Endothelial cell (in vitro differentiated cells): ENCODE measurements around the gene NEDD4L. TPM values are rescaled to one million over a fixed set of nuclear protein-coding genes. Genes with fewer than 3 reads are reported as not detected.

Experiments used
- DNase-seq: peaks from one replicate; pipeline ENCODE4 v3.0.0; 2021; ENCODE audit warnings: low spot score
- H3K27ac Mint-ChIP-seq: one replicate; pipeline ENCODE4 v1.8.0; 2021; ENCODE audit warnings: mixed read lengths, inconsistent platforms; ENCODE audit not compliant: unreplicated experiment
- H3K27me3 Mint-ChIP-seq: one replicate; pipeline ENCODE4 v1.8.0; 2021; ENCODE audit warnings: mild to moderate bottlenecking, moderate library complexity, mixed read lengths, inconsistent platforms; ENCODE audit not compliant: unreplicated experiment
- H3K36me3 Mint-ChIP-seq: one replicate; pipeline ENCODE4 v1.8.0; 2021; ENCODE audit warnings: mild to moderate bottlenecking, low read depth, mixed read lengths, inconsistent platforms; ENCODE audit not compliant: unreplicated experiment
- H3K4me1 Mint-ChIP-seq: one replicate; pipeline ENCODE4 v1.8.0; 2021; ENCODE audit warnings: mild to moderate bottlenecking, mixed read lengths, inconsistent platforms; ENCODE audit not compliant: unreplicated experiment
- H3K4me3 Mint-ChIP-seq: one replicate; pipeline ENCODE4 v1.8.0; 2021; ENCODE audit warnings: mild to moderate bottlenecking, mixed read lengths, inconsistent platforms; ENCODE audit not compliant: unreplicated experiment
- H3K9me3 Mint-ChIP-seq: one replicate; pipeline ENCODE4 v1.8.0; 2021; ENCODE audit warnings: mixed read lengths, inconsistent platforms; ENCODE audit not compliant: unreplicated experiment
- CTCF ChIP-seq: fragments of 200-600 bp; sonication (generic); IDR thresholded peaks from one replicate; pipeline ENCODE4 v1.5.0; 2021; ENCODE audit warnings: antibody characterized with exemption; ENCODE audit not compliant: unreplicated experiment
- total RNA-seq: library from RNA; stranded (reverse); fragmentation: NEBNext Ultra II Directional; extraction: Animal tissue kit (Norgen Biotek cat#: 25700); gene quantifications from one replicate; pipeline ENCODE4 v1.2.1, GENCODE V29; 2021; ENCODE audit not compliant: unreplicated experiment

The NEDD4L gene
- total RNA-seq, 1 donor from 2014 or later = 42.8 TPM

GRCh38 chr18:58239879-58240278 lies 195.9 kb downstream of the NEDD4L start:
- Mint-ChIP-seq H3K27ac (no peak overlapping the region), H3K27me3 (no peaks in the 10 kb centered on the region), H3K9me3 (no peaks in the 10 kb centered on the region), H3K4me1 (peaks cover 12% of the 10 kb centered on the region), H3K36me3 (no peaks in the 10 kb centered on the region), H3K4me3 (no peak overlapping the region)
- no peak for TF ChIP-seq CTCF
- DNase-seq = no peak

GRCh38 chr18:58241026-58241679 lies 197.1 kb downstream of the NEDD4L start:
- TF ChIP-seq CTCF = no peak
- peaks cover 8% of the 10 kb centered on the region for H3K4me1 Mint-ChIP-seq
- H3K27ac Mint-ChIP-seq = no peak overlapping the region
- H3K9me3 Mint-ChIP-seq = no peaks in the 10 kb centered on the region
- no peaks in the 10 kb centered on the region for H3K36me3 Mint-ChIP-seq
- no peak overlapping the region for H3K4me3 Mint-ChIP-seq
- no peak for DNase-seq
- H3K27me3 Mint-ChIP-seq = no peaks in the 10 kb centered on the region

- Mint-ChIP-seq H3K27ac (no peak overlapping the region), H3K4me1 (peaks cover 9% of the 10 kb centered on the region), H3K27me3 (no peaks in the 10 kb centered on the region), H3K4me3 (no peak overlapping the region), H3K9me3 (no peaks in the 10 kb centered on the region), H3K36me3 (no peaks in the 10 kb centered on the region)
- DNase-seq = no peak
- TF ChIP-seq CTCF = no peak
These were observed 197.9 kb downstream of the NEDD4L start for GRCh38 chr18:58241877-58242276.

GRCh38 chr18:58242435-58242834 lies 198.4 kb downstream of the NEDD4L start:
- Mint-ChIP-seq H3K27ac (no peak overlapping the region), H3K9me3 (no peaks in the 10 kb centered on the region), H3K27me3 (no peaks in the 10 kb centered on the region), H3K4me1 (peaks cover 13% of the 10 kb centered on the region), H3K4me3 (no peak overlapping the region), H3K36me3 (no peaks in the 10 kb centered on the region)
- TF ChIP-seq CTCF = no peak
- DNase-seq = no peak

GRCh38 chr18:58242968-58243367 lies 198.9 kb downstream of the NEDD4L start:
- no peak for TF ChIP-seq CTCF
- no peaks in the 10 kb centered on the region for H3K36me3 Mint-ChIP-seq
- H3K27ac Mint-ChIP-seq = no peak overlapping the region
- no peaks in the 10 kb centered on the region for H3K9me3 Mint-ChIP-seq
- peaks cover 19% of the 10 kb centered on the region for H3K4me1 Mint-ChIP-seq
- no peak for DNase-seq
- no peaks in the 10 kb centered on the region for H3K27me3 Mint-ChIP-seq
- no peak overlapping the region for H3K4me3 Mint-ChIP-seq
